H1 (cell line): ENCODE data around the gene PIK3R1. TPM values are rescaled to one million over a fixed set of nuclear protein-coding genes. Genes with fewer than 3 reads are reported as not detected.

Experiments
- ASH2L ChIP-seq: fragments of 200-600, 300-600 bp; sonication (generic); IDR thresholded peaks from one replicate; pipeline ENCODE4 v1.7.1; 2017; ENCODE audit warnings: low read length
- BCL11A ChIP-seq, 2 experiments: IDR thresholded peaks; one replicate each; pipeline ENCODE4 v1.6.1; 2011; ENCODE audit warnings: low read depth in 2 of 2, low read length in 2 of 2, mild to moderate bottlenecking in 2 of 2
- CBX8 ChIP-seq: fragments of 300-800, 300-1000 bp; sonication (generic); IDR thresholded peaks from 2 replicates; pipeline ENCODE4 v1.7.1; 2016; ENCODE audit warnings: low read depth, low read length, borderline replicate concordance
- KDM4A ChIP-seq: IDR thresholded peaks from one replicate; pipeline ENCODE4 v1.7.1; 2012; ENCODE audit warnings: low read depth, mild to moderate bottlenecking, moderate library complexity, low read length, inconsistent platforms; ENCODE audit not compliant: severe bottlenecking
- NANOG ChIP-seq: IDR thresholded peaks from 2 replicates; pipeline ENCODE4 v1.6.1; 2011; ENCODE audit warnings: low read length, low read depth, mild to moderate bottlenecking, inconsistent platforms; ENCODE audit not compliant: insufficient read depth, poor library complexity, severe bottlenecking
- POLR2A ChIP-seq, 2 experiments: IDR thresholded peaks; 1 replicate in 1 of 2; 2 replicates in 1 of 2; pipeline ENCODE4 v1.6.1; 2011; ENCODE audit warnings: low read depth in 2 of 2, low read length in 2 of 2, mild to moderate bottlenecking in 2 of 2; ENCODE audit errors: control extremely low read depth in 1 of 2
- RNF2 ChIP-seq: fragments of 200-900, 300-1000 bp; sonication (generic); IDR thresholded peaks from 2 replicates; pipeline ENCODE4 v1.7.1; 2016; ENCODE audit warnings: borderline replicate concordance, low read depth, mild to moderate bottlenecking, antibody characterized with exemption, low read length; ENCODE audit not compliant: poor library complexity, severe bottlenecking; ENCODE audit errors: missing control alignments
- RXRA ChIP-seq: IDR thresholded peaks from 2 replicates; pipeline ENCODE4 v1.6.1; 2011; ENCODE audit warnings: low read depth, mild to moderate bottlenecking, low read length, moderate library complexity; ENCODE audit not compliant: insufficient read depth
- SUZ12 ChIP-seq: fragments of 200-600 bp; sonication (generic); IDR thresholded peaks from 2 replicates; pipeline ENCODE4 v1.6.1; 2012; ENCODE audit warnings: mild to moderate bottlenecking, inconsistent platforms, low read length, moderate library complexity, mixed read lengths
- TCF12 ChIP-seq: IDR thresholded peaks from 2 replicates; pipeline ENCODE4 v1.6.1; 2011; ENCODE audit warnings: low read depth, mild to moderate bottlenecking, low read length
- polyA plus RNA-seq, 7 experiments: library from polyadenylated mRNA; depleted of rRNA in 3 of 7; stranded (reverse) in 5 of 7; unstranded in 2 of 7; fragments of >200 nt in 5 of 7; fragments of 200-250 nt in 2 of 7; gene quantifications; 1 replicate in 5 of 7; 2 replicates in 1 of 7; 4 replicates in 1 of 7; pipeline versions ENCODE4 v1.2.1 to v1.2.3, GENCODE V29; 2011 to 2013; ENCODE audit warnings: missing spikeins in 2 of 7, mixed read lengths in 2 of 7
- total RNA-seq: library from RNA; stranded (reverse); fragmentation: NEBNext Ultra II Directional; extraction: Animal tissue kit (Norgen Biotek cat#: 25700); gene quantifications from 2 replicates; pipeline ENCODE4 v1.2.1, GENCODE V29; 2021
- TF ChIP-seq, protein P1 (sequence below): fragments of 300-600 bp; sonication (generic); IDR thresholded peaks from 2 replicates; pipeline ENCODE4 v1.7.1; 2012; ENCODE audit warnings: low read length, moderate library complexity, mild to moderate bottlenecking, inconsistent platforms; ENCODE audit not compliant: insufficient replicate concordance

PIK3R1 gene
- total and polyA plus RNA-seq, 2 of the 8 experiments (the other 6 are each of a cell fraction or from before 2014, with no cell fraction given): 2.3 to 13.7 TPM

DNA sequence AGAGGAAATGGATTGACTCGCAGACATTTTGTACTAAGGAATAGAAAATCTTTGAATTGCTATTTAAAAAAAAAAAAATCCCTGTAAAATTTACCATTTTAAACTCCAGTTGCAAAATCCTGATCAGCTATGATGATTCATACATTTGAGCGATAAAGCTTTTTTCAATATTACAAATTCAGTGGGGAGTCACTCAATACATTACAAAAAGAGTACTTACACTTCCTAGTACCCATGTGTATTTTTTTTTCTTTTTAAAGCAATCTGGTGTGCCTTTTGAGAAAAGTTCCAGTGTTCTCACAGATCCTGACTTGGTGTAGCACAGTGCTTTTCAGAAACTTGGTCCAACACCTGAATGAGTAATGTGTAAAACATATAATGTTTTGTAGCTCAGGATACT lies 54.3 kb downstream of the PIK3R1 start (continued):
- TF ChIP-seq, protein P1, sequence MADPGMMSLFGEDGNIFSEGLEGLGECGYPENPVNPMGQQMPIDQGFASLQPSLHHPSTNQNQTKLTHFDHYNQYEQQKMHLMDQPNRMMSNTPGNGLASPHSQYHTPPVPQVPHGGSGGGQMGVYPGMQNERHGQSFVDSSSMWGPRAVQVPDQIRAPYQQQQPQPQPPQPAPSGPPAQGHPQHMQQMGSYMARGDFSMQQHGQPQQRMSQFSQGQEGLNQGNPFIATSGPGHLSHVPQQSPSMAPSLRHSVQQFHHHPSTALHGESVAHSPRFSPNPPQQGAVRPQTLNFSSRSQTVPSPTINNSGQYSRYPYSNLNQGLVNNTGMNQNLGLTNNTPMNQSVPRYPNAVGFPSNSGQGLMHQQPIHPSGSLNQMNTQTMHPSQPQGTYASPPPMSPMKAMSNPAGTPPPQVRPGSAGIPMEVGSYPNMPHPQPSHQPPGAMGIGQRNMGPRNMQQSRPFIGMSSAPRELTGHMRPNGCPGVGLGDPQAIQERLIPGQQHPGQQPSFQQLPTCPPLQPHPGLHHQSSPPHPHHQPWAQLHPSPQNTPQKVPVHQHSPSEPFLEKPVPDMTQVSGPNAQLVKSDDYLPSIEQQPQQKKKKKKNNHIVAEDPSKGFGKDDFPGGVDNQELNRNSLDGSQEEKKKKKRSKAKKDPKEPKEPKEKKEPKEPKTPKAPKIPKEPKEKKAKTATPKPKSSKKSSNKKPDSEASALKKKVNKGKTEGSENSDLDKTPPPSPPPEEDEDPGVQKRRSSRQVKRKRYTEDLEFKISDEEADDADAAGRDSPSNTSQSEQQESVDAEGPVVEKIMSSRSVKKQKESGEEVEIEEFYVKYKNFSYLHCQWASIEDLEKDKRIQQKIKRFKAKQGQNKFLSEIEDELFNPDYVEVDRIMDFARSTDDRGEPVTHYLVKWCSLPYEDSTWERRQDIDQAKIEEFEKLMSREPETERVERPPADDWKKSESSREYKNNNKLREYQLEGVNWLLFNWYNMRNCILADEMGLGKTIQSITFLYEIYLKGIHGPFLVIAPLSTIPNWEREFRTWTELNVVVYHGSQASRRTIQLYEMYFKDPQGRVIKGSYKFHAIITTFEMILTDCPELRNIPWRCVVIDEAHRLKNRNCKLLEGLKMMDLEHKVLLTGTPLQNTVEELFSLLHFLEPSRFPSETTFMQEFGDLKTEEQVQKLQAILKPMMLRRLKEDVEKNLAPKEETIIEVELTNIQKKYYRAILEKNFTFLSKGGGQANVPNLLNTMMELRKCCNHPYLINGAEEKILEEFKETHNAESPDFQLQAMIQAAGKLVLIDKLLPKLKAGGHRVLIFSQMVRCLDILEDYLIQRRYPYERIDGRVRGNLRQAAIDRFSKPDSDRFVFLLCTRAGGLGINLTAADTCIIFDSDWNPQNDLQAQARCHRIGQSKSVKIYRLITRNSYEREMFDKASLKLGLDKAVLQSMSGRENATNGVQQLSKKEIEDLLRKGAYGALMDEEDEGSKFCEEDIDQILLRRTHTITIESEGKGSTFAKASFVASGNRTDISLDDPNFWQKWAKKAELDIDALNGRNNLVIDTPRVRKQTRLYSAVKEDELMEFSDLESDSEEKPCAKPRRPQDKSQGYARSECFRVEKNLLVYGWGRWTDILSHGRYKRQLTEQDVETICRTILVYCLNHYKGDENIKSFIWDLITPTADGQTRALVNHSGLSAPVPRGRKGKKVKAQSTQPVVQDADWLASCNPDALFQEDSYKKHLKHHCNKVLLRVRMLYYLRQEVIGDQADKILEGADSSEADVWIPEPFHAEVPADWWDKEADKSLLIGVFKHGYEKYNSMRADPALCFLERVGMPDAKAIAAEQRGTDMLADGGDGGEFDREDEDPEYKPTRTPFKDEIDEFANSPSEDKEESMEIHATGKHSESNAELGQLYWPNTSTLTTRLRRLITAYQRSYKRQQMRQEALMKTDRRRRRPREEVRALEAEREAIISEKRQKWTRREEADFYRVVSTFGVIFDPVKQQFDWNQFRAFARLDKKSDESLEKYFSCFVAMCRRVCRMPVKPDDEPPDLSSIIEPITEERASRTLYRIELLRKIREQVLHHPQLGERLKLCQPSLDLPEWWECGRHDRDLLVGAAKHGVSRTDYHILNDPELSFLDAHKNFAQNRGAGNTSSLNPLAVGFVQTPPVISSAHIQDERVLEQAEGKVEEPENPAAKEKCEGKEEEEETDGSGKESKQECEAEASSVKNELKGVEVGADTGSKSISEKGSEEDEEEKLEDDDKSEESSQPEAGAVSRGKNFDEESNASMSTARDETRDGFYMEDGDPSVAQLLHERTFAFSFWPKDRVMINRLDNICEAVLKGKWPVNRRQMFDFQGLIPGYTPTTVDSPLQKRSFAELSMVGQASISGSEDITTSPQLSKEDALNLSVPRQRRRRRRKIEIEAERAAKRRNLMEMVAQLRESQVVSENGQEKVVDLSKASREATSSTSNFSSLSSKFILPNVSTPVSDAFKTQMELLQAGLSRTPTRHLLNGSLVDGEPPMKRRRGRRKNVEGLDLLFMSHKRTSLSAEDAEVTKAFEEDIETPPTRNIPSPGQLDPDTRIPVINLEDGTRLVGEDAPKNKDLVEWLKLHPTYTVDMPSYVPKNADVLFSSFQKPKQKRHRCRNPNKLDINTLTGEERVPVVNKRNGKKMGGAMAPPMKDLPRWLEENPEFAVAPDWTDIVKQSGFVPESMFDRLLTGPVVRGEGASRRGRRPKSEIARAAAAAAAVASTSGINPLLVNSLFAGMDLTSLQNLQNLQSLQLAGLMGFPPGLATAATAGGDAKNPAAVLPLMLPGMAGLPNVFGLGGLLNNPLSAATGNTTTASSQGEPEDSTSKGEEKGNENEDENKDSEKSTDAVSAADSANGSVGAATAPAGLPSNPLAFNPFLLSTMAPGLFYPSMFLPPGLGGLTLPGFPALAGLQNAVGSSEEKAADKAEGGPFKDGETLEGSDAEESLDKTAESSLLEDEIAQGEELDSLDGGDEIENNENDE: no peak
- TF ChIP-seq ASH2L (no peak), RXRA (no peak), POLR2A (IDR thresholded peaks at IDR 0.05; ENCODE audit: control extremely low read depth in 1 of 2, low read depth in 2 of 2, low read length in 2 of 2) (no peak), KDM4A (no peak), SUZ12 (no peak), CBX8 (no peak), TCF12 (no peak), BCL11A (IDR thresholded peaks at IDR 0.05; ENCODE audit: low read depth in 2 of 2, low read length in 2 of 2) (no peak), NANOG (no peak), RNF2 (no peak)
